GM18858 (cell line): ENCODE data around the gene CMTM4.
"Not testable (repeated sequence)": the region's sequence is repeated elsewhere in the genome, so short reads cannot be mapped to it uniquely, and the experiment has no call there.

Experiments
- ATAC-seq: cut with Tn5 transposase; IDR thresholded peaks from one replicate; pipeline ENCODE4 v1.9.1; 2021; ENCODE audit not compliant: unreplicated experiment

Gene CMTM4

DNA sequence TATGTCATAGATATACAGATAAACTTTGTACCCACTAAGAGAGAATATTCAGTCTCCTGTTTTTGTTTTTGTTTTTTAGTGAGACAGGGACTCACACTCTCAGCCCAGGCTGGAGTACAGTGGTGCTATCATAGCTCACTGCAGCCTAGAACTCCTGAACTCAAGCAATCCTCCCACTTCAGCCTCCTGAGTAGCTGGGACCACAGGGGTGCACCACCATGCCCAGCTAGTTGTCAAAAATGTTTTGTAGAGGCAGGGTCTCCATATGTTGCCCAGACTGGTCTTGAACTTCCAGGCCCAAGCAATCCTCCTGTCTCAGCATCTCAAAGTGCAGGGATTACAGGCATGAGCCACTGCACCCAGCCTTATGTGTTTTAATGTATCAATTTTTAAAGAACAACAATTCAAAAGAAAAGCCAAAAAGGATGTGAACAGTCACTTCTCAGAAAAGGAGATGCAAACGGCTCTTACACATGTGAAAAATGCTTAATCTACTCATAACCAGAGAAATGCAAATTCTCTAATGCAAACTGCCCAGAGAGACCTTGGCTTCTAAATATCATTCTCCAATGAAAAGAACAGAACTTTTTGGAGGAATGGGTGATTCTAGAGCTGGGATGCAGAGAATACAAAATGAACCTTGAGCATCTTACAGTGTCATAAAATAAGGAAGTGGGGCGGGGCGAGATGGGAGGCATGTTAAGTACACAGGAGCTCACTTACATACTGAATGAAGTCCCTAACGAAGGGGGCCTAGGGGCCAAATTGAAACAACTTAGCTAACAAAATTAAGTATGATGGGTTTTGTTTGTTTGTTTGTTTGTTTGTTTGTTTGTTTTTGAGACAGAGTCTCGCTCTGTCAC, 99.3 kb downstream of the CMTM4 start:
- ATAC-seq = no peak

DNA sequence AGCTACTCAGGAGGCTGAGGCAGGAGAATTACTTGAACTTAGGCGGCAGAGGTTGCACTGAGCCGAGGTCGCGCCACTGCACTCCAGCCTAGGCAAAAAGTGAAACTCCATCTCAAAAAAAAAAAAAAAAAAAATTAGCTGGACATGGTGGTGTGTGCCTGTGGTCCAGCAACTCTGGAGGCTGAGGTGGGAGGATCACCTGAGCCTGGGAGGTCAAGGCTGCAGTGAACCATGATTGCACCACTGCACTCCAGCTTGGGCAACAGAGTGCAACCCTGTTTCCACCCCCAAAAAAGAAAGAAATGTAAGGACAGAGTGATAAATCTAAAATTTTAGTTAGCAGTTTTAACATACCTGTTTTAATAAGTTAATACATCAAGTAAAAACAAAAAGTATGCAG, 100.0 kb downstream of the CMTM4 start:
- not testable (repeated sequence) for ATAC-seq

DNA sequence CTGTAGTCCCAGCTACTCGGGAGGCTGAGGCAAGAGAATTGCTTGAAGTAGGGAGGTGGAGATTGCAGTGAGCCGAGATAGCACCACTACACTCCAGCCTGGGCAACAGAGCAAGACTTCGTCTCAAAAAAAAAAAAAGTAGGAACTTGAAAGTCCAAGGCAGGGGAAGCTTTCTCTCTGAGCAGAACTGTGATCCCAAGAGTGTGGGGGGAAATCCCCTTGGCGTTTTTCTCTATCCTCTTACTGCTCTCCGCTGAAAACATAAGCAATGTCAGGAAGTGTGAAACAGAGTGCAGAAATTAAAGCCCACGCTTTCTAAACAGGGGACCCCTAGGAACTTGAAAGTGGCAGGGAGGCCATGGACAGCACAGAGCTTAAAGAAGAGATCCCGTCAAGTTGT, 101.8 kb downstream of the CMTM4 start:
- no peak for ATAC-seq

DNA sequence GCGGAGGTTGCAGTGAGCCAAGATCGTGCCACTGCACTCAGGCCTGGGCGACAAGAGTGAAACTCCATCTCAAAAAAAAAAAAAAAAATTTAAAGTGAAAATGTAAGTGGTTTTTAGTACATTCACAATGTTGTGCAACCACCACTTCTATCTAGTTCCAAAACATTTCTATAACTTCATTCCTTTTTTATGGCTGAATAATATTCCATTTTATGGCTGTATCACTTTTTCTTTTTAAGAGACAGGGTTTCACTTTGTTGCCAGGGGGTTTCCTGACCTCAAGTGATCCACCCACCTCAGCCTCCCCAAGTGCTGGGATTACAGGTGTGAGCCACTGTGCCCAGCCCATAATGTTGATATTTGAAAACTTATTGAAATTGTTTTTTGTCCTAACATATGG, 103.7 kb downstream of the CMTM4 start:
- ATAC-seq = no peak

DNA sequence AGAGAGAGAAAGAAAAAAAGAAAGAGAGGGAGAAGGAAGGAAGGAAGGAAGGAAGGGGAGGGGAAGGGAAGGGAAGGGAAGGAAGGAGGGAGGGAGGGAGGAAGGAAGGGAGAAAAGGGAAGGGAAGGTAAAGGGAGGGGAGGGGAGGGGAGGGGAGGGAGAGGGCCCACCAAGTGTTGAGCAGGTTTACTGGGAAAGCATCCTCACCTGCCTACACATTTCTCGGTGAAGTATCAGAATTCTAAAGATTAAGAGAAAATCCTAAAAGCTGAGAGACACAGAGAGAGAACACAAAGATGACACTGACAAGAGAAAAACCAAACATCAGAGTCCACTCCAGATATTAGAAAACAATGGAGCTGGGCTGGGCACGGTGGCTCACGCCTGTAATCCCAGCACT, 104.3 kb downstream of the CMTM4 start:
- no peak for ATAC-seq

DNA sequence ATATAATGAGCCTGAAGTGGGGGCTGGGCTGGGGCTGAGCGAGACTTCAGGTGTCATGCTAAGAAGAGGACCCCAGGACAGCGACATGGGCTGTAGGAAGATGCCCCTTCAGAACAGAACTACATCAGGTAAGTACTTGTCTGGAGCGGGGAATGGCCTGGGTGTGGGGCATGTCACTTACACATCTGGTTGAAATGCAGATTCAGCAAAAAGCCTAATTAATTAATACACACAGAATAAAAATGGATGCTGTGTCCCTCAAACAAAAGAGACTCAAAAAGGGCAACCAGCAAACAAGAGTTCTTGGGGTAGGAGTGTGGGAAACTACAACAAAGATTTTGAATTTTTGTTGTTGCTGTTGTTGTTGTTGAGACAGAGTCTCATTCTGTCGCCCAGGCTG, 105.5 kb downstream of the CMTM4 start:
- ATAC-seq = no peak

DNA sequence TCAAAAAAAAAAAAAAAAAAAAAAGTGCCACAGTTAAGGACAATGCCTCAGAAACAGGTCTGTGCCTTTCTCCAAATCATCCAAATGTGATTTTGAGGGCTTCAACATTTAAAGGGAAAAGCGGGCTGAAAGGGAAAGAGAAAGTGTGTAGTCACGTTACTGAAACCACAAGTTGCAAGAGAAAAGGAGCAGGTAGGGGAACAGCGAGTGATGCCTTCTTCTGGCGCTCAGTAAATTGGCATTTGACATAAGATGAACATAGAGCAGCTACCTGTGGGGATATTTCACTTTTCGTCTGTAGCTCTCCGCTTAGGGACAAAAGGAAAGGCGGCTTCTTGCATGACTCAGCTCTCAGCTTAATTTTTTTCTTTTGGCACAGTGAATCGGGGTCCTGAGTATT, 106.2 kb downstream of the CMTM4 start:
- no peak for ATAC-seq

DNA sequence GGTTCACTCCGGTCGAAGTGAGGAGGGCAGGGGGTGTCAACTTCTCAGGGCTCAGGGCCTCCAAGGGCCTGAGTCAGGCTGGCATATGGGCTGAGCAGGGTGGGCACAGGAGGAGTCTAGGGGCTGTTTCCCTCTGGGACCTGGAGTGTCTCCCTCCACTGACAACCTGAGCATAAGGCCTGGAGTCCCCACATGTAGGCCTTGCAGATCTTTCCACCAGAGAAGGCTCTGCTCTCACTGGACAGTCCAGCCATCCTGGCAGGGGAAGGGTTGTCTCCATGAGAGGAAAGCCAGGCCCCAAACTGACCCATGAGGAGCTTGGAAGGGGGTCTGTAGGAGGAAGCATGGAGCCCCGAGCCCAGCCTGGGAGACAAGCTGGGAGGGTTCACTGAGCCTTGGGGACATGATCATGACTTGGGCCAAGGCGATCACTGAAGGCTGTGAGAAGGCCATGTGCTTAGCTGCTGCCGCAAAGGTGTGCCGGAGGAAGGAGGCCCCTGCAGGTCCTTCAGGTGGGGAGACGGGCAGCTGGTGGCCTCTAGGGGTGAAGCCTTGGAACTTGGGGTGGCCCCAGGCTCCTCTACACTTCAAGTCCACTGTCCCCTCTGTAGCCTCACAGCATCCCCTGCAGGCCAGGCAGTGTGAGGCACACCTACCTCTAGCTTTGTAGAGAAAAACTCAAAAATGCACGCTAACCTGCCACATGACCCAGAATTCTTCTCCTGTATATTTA, 107.4 kb downstream of the CMTM4 start:
- peak; percentile 61 for ATAC-seq

DNA sequence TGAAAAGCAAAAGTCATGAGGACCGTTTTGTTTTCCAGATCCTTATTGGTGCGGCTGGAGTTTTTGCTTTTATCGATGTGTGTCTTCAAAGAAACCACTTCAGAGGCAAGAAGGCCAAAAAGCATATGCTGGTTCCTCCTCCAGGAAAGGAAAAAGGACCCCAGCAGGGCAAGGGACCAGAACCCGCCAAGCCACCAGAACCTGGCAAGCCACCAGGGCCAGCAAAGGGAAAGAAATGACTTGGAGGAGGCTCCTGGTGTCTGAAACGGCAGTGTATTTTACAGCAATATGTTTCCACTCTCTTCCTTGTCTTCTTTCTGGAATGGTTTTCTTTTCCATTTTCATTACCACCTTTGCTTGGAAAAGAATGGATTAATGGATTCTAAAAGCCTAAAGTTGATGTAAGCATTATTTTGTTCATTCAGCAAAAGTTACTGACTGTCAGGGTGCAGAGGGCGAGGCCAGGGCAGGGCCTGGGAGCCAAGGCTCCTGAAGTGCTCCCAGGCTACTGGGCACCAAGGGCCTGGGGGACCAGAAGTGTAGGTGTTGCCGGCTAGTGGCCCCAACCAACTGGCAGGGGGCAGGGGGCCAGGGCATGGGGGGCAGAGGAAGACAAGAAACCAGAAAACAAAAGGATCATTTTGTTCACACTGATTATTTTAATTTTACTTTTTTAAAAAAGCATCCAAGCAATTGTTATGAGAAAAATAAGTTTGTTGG, 108.5 kb downstream of the CMTM4 start:
- no peak for ATAC-seq

DNA sequence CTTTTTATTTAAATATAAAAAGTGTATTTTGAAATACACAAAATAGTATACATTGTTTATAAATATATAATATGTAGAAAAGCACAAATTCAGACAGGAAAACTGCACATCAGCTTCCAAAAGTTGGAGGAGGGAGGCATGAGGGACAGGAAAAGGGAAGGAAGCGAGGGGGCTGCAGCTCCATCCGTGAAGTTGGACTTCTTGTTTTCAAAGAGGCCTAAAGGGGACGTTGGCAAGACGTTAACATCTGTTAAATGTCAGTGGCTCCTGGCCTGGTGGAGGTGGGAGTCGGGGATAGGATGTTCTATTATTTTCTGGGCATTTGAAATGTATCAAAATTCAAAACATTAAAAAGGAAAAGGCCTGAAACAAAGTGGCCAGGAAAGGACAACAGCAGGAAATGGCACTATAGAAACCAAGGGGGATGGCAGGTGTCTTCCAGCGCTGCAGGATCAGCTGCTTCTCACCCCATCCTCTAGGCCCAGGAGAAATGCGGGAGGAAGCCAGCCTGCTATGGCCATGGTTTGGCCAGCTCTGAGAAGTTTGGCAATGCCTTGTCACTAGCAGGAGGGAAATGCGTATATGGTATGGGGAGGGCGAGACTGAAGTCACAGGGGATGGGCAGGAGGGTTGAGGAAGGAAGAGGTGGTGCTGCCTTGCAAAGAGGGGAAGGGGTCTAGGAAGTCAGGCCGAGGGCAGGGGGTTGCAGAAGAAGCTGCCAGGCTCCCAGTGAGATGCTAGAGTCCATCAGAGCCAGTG, 110.9 kb downstream of the CMTM4 start:
- no peak for ATAC-seq

DNA sequence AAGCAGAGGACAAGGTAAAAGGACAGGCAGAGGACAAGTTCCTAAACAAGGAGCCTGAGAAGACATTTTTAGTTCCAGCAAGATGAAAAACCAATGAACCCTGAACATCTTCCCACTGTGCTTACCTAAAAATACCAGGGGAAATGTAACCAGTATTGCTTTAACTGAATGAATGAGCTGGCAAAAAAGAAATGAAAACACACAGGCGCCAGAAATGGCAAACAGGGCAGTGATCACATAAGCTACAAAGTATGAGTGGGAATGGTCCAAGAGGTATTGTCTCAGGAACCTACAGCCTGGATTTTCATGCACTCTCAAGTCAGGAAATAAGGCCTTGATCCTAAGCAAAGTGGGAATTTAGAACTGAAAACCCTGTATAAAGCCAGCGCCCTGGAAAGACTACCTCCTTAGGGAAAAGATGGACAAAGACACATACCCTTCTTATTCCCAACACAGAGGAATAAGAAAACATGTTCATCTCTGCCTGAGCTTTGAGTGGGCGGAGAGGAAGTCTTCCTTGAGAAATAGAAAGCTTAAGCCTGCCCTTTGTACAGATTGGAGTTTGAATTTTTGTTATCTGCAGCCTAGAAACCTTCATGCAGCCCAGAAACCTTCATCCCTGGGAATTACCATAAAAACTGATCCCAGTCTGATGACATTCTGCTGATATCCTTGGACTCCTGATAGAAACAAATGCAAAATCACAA, 115.1 kb downstream of the CMTM4 start:
- ATAC-seq = no peak

DNA sequence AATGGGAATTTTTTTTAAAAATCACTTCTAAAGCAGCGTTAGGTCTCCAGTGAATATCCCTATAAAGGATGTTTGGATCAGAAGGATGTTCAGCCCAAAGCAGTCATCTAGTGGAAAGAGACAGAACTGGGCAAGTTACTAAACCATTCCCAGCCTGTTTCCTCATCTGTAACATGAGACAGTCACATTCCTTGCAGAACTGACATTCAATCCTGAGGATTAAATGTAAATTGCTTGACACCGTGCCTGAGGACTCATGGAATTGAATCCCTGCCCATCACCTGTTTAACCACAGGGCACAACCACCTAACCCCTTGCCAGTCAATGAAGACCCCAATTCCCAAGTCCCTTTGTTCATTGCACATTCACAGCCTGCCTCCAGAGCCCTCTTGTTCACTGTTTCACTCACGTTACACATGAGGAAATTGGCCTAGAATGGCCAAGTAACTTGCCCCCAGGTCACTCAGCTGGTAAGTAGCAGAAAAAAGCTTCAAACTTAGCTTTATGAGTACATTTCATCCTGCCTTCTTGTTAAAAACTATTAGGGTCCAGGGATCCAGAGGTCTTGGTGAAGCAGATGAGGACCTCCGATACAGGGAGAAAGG, 115.8 kb downstream of the CMTM4 start:
- no peak for ATAC-seq

DNA sequence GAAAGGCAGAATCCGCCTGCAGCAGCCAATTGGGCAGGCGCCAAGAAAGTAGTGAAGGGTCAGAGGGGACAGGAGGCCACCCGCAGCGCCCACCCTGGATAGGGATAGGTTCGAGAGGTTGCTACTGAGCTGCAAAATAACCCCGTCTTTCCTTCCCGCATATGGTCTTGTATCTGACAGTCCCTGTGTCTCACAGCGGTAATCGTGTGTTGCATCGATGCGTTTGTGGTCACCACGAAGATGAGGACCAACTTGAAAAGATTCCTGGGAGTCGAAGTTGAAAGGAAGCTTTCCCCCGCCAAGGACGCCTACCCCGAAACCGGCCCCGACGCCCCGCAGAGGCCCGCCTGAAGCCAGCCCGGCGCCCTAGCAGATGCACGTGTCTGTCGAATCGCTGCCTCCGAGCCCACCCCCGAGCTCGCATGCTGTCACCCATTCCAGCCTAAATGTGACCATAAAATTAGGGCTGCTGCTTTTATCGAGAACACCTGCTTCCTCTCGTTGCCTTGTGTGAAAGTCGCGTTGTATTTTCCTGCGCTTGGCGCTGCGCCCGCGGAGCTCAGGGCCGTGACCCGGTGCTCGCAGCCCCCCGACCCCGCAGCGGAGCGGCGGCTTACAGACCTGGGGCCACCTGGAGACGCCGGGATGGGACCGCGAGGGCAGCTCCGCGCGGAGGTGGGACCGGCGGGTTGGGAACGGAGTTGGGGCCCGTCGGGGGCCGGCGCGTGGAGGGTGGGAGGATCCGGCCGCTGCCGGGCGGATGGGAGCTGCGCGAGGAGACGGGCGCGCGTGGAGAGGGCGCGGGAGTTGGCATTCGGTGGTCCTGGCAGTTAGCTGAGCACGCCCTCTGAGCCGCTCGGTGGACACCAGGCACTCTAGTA, 117.7 kb downstream of the CMTM4 start, which contains the start of gene CMTM2:
CMTM2 (plus strand) TSS at position 813 of the 881 bp plus-strand sequence. CDS start 145 bp downstream, outside the sequence.
- ATAC-seq = no peak

DNA sequence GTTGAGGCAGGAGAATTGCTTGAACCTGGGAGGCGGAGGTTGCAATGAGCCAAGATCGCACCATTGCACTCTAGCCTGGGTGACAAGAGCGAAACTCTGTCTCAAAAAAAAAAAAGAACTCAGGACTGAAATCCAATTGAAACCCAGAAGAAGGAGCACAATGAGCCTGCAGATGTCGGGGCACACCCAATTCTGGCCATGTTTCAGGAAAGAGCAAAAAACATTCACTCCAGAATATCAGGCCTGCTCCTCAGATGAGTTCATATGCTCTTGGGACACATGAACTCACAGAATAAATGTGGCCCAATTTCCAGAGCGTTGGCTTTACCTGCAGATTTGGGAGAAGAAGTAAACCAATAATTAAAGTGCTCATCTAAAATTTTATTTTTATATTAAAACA, 120.2 kb downstream of the CMTM4 start:
- ATAC-seq = no peak

DNA sequence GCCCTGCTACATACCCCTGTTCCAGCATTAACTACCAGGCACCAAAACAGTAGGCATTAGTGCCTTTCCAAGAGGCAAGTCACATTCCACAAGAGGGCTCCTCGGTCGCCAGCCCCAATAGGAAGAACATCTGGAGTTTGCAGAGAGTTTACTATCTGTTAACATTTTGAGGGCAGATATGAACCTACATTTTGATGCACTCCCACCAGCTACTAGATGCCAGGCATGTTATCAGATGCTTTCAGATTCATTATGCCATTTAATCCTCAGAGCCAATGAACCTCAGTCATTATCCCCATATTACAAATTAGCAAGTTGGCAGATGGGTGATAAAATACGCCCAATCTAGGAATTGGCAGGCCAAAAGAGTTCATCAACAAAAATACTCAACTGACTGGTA, 121.5 kb downstream of the CMTM4 start:
- ATAC-seq = no peak

DNA sequence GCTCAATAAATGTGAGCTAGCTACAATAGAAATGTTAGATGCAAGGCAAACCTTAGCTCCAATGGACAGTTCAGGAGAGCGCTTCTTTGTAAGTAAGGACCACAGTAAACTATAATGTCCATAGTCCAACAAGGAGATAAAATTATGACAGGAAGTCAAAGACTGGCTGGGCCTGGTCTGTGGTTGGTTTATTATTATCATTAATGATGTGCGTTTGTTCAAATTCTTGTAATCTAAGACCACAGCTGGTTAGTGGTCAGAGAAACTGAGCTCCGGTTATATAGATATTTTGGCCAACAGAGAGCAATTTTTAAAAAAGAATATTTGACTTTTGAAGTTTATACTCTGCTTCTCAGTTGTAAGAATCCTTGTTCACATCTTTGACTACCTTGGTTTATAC, 122.0 kb downstream of the CMTM4 start:
- ATAC-seq = no peak

DNA sequence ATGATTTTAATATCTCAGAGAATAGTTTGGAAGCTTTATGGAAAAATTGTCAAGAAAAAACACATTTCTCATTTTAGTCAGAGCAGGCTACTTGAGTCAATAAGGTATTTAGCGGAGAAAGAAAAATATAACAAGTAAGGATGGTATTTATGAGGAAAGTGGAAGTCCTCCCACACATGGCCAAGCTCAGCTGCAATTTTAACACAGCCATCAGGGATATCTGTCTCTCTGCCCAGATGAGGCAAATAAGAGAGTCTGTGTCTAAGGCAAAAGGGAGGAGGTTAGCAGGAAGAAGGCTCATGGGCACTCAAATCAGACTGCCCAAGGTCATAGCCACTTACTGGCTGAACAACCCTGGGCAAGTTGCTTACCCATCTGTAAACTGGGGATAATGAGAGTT, 122.5 kb downstream of the CMTM4 start:
- no peak for ATAC-seq

DNA sequence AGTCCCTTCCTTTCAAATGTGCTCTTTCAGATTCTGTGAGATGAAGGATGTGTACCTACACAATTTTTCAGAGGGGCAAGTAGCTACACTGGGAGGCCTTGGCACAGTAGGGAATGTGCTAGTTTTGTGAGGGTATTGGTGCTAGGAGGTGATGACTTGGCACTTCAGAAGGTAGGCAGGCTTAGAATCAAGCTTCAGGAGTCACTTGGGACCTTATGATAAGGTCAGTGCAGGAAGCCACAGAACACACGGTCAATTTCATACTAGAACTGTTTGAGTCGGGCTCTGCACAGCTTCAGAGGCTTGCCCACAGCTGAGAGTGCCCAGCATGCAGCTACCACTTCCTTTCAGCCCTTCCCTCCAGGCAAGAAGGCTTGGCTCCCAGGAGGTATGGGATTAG, 124.2 kb downstream of the CMTM4 start:
- ATAC-seq = no peak

DNA sequence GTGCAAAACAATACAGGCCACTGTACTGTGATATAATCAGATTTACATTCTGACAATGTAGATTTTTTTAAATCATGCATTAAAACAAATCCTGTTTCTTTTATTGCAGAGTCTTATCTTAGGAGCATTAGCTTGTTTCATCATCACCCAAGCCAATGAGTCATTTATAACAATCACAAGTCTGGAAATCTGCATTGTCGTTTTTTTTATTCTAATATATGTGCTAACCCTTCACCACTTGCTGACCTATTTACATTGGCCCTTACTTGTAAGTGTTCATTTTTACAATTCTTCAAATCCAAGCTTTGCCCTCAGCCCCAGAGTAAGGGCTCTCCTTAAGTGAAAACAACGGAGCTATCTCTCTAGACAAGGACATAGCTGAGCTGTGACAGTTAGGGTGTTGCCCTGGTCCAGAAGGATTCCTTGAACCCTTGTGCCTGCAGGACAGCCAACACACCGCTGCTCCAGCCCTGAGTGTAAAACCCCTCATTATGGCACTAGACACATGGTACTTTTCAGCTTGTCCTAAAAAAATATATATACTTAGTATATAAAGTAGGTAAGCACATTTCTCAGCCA, 126.6 kb downstream of the CMTM4 start:
- ATAC-seq = no peak
